K562 (cell line): Measurements from ENCODE around the gene UGT1A6.

Source experiments
- EZH2 ChIP-seq: IDR thresholded peaks from 2 replicates; pipeline ENCODE4 v1.6.1; 2012; ENCODE audit warnings: low read depth, mild to moderate bottlenecking, inconsistent platforms, low read length, borderline replicate concordance
- MAFK ChIP-seq: IDR thresholded peaks from 2 replicates; pipeline ENCODE4 v1.6.1; 2011; ENCODE audit warnings: low read length, improper control_type of control experiment
- MYNN ChIP-seq, 2 experiments: sonication (generic); formaldehyde crosslinking in 1 of 2; IDR thresholded peaks; 2 replicates each; pipeline versions ENCODE4 v1.5.0 to v1.6.1; 2016 to 2020; ENCODE audit warnings: antibody characterized with exemption in 1 of 2, missing genetic modification reagents in 1 of 2
- PML ChIP-seq: IDR thresholded peaks from 2 replicates; pipeline ENCODE4 v1.6.1; 2012; ENCODE audit warnings: low read length, inconsistent platforms
- POLR2A ChIP-seq: fragments of 450-650 bp; conservative IDR thresholded peaks from 2 replicates; pipeline ENCODE4 v1.6.1; 2016
- RFX5 ChIP-seq: IDR thresholded peaks from 2 replicates; pipeline ENCODE4 v1.6.1; 2011; ENCODE audit warnings: low read depth, mild to moderate bottlenecking, improper control_type of control experiment, low read length
- ZBTB34 ChIP-seq: fragments of 250-450 bp; sonication (Bioruptor Pico); IDR thresholded peaks from 2 replicates; pipeline ENCODE4 v1.8.0; 2021; ENCODE audit warnings: mild to moderate bottlenecking, moderate library complexity
- ZNF24 ChIP-seq: fragments of 450-650 bp; IDR thresholded peaks from 2 replicates; pipeline ENCODE4 v1.6.1; 2016
- ZSCAN29 ChIP-seq: fragments of 450-650 bp; IDR thresholded peaks from 2 replicates; pipeline ENCODE4 v1.6.1; 2017
- TF ChIP-seq, protein P1 (sequence below), 3 experiments: IDR thresholded peaks in 2 of 3; conservative IDR thresholded peaks in 1 of 3; 2 replicates each; pipeline ENCODE4 v1.5.1; 2011 to 2012; ENCODE audit warnings: low read length in 3 of 3, mild to moderate bottlenecking in 3 of 3, control low read depth in 2 of 3, improper control_type of control experiment in 1 of 3, inconsistent platforms in 1 of 3, low read depth in 1 of 3, mixed read lengths in 1 of 3, moderate library complexity in 1 of 3; ENCODE audit not compliant: insufficient read depth in 2 of 3

- TF ChIP-seq ZBTB34 (no peak), RFX5 (no peak), MYNN (IDR thresholded peaks at IDR 0.05) (no peak), MYNN (CRISPR knock-in tag; IDR thresholded peaks at IDR 0.05) (no peak), ZNF24 (no peak), POLR2A (no peak), EZH2 (no peak), PML (no peak), ZSCAN29 (no peak), MAFK (no peak)
- TF ChIP-seq, protein P1, sequence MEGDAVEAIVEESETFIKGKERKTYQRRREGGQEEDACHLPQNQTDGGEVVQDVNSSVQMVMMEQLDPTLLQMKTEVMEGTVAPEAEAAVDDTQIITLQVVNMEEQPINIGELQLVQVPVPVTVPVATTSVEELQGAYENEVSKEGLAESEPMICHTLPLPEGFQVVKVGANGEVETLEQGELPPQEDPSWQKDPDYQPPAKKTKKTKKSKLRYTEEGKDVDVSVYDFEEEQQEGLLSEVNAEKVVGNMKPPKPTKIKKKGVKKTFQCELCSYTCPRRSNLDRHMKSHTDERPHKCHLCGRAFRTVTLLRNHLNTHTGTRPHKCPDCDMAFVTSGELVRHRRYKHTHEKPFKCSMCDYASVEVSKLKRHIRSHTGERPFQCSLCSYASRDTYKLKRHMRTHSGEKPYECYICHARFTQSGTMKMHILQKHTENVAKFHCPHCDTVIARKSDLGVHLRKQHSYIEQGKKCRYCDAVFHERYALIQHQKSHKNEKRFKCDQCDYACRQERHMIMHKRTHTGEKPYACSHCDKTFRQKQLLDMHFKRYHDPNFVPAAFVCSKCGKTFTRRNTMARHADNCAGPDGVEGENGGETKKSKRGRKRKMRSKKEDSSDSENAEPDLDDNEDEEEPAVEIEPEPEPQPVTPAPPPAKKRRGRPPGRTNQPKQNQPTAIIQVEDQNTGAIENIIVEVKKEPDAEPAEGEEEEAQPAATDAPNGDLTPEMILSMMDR (IDR thresholded peaks at IDR 0.05 in 2 of 3, conservative IDR thresholded peaks at IDR 0.05 in 1 of 3; ENCODE audit: insufficient read depth in 2 of 3, low read depth in 1 of 3, low read length in 3 of 3) = no peak
These were observed 11.1 kb upstream of the UGT1A6 start, which contains the start of gene UGT1A7 for GRCh38 chr2:233681521-233682099.
